ENCODE results near the gene CRACR2A. TPM values are rescaled to one million over a fixed set of nuclear protein-coding genes. Genes with fewer than 3 reads are reported as not detected.

Gene CRACR2A
- total and polyA plus RNA-seq, 2 of the 13 experiments (the other 11 are each of a cell fraction or from before 2014, with no cell fraction given), result 0.09 to 0.20 TPM

DNA sequence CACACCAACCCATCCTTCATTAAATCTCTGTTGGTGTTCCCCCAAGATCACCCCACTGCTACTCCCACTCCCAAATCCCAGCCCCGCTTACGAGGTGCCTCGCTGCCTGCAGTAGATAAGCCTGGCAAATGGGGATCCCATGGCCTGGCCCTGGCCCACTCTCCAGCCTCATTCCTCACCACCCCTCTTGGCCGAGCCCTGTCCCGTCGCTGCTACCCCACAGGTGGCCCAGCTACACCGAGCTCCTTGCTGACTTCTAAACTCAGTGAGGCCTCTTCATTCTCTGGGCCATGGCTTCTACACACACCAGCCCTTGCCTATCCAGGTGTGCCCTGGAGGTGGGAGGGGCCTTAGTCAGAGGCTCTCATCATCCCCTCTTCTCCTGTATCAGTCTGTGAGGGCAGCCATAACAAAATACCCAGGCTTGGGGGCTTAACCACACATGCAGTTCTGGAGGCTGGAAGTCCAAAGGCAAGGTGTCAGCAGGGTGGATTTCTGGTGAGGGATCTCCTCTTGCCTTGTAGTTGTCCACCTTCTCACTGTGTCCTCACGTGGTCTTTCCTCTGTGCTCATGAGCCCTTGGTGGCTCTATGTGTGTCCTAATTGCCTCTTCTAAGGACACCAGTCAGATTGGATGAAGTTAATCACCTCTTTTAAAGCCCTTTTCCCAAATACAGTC lies 169.1 kb downstream of the CRACR2A start:
- H3K9ac ChIP-seq (ENCODE audit: insufficient read depth, low read depth, low read length), result no peak overlapping the region
- H3K4me3 ChIP-seq (replicated peaks in 1 of 3; ENCODE audit: insufficient read depth in 1 of 3, low read depth in 2 of 3, low read length in 3 of 3), result no peak overlapping the region
- H3K27ac ChIP-seq (ENCODE audit: extremely low read length, insufficient read depth, low read length), result no peak overlapping the region
- FAIRE-seq, result no peak
- ATAC-seq, result no peak
- no peak overlapping the region for H2AFZ ChIP-seq (ENCODE audit: low read length)
- no peaks in the 10 kb centered on the region for H4K20me1 ChIP-seq (ENCODE audit: insufficient read depth, low read length)
- no TSS peak for BruUV-seq (replicated peaks)
- H3K9me3 ChIP-seq (ENCODE audit: low read length), result no peaks in the 10 kb centered on the region; the same call in 1 of the 2 replicates
- H3K4me1 ChIP-seq (ENCODE audit: insufficient read depth, low read length), result no peaks in the 10 kb centered on the region
- H3K27me3 ChIP-seq (ENCODE audit: control insufficient read depth in 1 of 2, insufficient read depth in 2 of 2, low read length in 2 of 2), result no peaks in the 10 kb centered on the region; a peak in 1 of 5 replicates
- in situ Hi-C loops (cut with HindIII; ENCODE audit: extremely low pct_ligation_motif_present, low pct_unique_long_range_greater_than_20kb), result no loop called here
- H3K4me2 ChIP-seq (ENCODE audit: low read depth, low read length), result no peak overlapping the region
- no peaks in the 10 kb centered on the region for H3K79me2 ChIP-seq (ENCODE audit: insufficient read depth, low read length)
- no peak for DNase-seq (ENCODE audit: low spot score)
- intact Hi-C loops (cut with micrococcal nuclease; ENCODE audit: unreplicated experiment), result no loop called here
- CTCF ChIA-PET (ENCODE audit: low intra/inter-chr PET ratio, low total read pairs), result no interaction called here
- POLR2A ChIA-PET, result no interaction called here
- TF ChIP-seq ZNF605 (CRISPR knock-in tag; IDR thresholded peaks at IDR 0.05) (no peak), SMAD1 (CRISPR knock-in tag; IDR thresholded peaks at IDR 0.05; ENCODE audit: borderline replicate concordance, low read depth) (no peak), ADNP (CRISPR knock-in tag; IDR thresholded peaks at IDR 0.05) (no peak), ZNF17 (CRISPR knock-in tag; IDR thresholded peaks at IDR 0.05) (no peak), ZNF724P (CRISPR knock-in tag; IDR thresholded peaks at IDR 0.05; ENCODE audit: borderline replicate concordance) (no peak), NCOA2 (CRISPR knock-in tag; IDR thresholded peaks at IDR 0.05) (no peak), SIN3A (IDR thresholded peaks at IDR 0.05; ENCODE audit: borderline replicate concordance, low read depth, low read length) (no peak)
- TF ChIP-seq, protein P1, sequence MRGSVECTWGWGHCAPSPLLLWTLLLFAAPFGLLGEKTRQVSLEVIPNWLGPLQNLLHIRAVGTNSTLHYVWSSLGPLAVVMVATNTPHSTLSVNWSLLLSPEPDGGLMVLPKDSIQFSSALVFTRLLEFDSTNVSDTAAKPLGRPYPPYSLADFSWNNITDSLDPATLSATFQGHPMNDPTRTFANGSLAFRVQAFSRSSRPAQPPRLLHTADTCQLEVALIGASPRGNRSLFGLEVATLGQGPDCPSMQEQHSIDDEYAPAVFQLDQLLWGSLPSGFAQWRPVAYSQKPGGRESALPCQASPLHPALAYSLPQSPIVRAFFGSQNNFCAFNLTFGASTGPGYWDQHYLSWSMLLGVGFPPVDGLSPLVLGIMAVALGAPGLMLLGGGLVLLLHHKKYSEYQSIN (CRISPR knock-in tag; IDR thresholded peaks at IDR 0.05; ENCODE audit: borderline replicate concordance), result no peak
- TF ChIP-seq, protein P2, sequence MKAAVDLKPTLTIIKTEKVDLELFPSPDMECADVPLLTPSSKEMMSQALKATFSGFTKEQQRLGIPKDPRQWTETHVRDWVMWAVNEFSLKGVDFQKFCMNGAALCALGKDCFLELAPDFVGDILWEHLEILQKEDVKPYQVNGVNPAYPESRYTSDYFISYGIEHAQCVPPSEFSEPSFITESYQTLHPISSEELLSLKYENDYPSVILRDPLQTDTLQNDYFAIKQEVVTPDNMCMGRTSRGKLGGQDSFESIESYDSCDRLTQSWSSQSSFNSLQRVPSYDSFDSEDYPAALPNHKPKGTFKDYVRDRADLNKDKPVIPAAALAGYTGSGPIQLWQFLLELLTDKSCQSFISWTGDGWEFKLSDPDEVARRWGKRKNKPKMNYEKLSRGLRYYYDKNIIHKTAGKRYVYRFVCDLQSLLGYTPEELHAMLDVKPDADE (CRISPR knock-in tag; IDR thresholded peaks at IDR 0.05), result no peak
- no peaks in the 10 kb centered on the region for H3K36me3 ChIP-seq (replicated peaks in 1 of 2; ENCODE audit: control insufficient read depth in 1 of 2, insufficient read depth in 2 of 2, low read length in 2 of 2)
- 6% methylated on average over 8 of the region's 8 CpGs for WGBS (ENCODE audit: low lambda C conversion rate)

Measured in HepG2 (cell line).